Measurements from ENCODE around the gene DYDC1.
"Not testable (repeated sequence)": the region's sequence is repeated elsewhere in the genome, so short reads cannot be mapped to it uniquely, and the experiment has no call there.

DYDC1 gene
- 0 reads per million in 3 experiments for total RNA-seq

GRCh38 chr10:80356563-80356988 lies at the start of gene DYDC1, which contains the start of gene DYDC2:
Gene DYDC1 (minus strand): TSS chr10:80356755. CDS start chr10:80352601, 4,154 bp downstream.
Gene DYDC2 (plus strand): TSS chr10:80356781. CDS start chr10:80362444, 5,663 bp downstream.
- peak; percentile 6 for DNase-seq

- no peak for DNase-seq
Observed at GRCh38 chr10:80406204-80406603, 49.6 kb upstream of the DYDC1 start.

DNA sequence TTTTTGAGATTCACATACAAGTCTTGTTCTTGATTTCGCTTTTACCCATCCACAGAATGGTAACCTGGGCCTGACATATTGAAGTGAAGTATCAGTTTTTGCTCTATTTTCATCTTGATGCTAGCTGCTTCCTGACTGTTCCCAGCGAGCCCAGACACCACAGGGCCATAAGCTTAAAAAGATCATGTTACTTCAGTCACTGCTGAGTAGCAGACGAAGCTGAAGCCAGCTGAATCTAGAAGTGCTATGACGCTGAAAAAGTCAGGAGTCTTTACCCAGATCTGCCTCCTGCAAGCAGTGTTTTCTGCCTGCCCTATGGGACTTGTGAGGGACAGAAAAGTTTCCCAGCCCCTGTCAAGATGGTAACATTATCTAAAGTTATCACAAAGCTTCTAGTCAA lies 49.1 kb upstream of the DYDC1 start:
- no peak for DNase-seq

DNA sequence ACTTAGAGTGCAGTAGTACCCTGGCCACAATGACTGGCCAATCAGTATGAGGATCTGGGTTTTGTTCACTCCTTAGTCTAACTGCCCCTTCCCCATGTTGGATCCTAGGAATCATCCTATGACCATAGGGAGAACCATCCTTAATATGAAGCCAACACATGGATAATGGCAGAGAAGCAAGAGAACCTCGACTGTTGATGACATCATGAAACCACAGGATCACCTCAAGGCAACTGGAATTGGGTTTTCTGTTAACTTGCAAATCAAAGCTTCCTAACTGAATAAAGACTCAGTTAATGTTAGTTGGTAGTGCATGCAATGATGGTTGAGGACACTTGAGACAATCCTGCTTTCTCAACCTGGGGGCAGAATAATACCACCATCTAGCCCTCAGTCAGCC lies 48.5 kb upstream of the DYDC1 start:
- DNase-seq, result no peak

- no peak for DNase-seq
Observed at GRCh38 chr10:80400136-80400804, 43.7 kb upstream of the DYDC1 start.

GRCh38 chr10:80397014-80397413 lies 40.5 kb upstream of the DYDC1 start:
- no peak for DNase-seq

DNA sequence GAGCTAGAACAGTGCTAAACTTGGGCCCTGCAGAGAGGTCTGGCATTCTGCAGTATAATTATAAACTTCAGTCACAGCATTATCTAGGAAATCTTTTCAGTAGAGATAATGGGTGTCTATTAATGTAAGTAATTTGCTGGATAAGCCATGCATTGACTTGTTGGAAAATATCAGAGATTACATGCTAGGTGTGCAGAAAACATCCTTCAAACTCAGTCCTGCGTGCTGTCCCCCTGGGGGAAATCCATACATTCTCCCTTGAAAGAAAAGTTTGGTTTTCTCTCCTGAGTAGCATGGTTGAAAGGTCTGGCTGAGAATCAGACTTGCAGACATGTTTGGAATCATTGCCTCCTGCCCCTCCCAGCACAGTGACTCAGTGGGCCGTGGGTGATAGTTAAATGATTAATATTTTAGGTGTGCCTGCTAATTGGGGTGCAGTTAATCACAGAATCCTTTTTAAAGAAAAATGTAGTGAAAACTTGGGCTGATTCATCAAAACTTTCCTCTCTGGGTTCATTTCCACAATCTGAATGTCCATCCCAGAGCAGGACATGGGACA lies 37.9 kb upstream of the DYDC1 start:
- no peak for DNase-seq

DNA sequence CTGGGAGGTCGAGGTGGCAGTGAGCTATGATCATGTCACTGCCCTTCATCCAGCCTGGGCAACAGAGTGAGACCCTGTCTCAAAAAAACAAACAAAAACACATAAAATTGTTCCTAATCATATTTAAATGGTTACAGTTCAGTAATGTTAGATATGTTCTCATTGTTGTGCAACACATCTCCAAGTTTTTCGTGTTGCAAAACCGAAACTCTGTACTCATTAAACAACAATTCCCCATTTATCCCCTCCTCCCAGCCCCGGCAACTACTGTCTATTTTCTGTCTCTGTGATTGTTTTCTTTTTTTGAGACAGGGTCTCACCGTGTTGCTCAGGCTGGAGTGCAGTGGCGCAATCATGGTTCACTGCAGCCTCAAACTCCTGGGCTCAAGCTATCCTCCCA lies 35.7 kb upstream of the DYDC1 start:
- DNase-seq, result no peak

DNA sequence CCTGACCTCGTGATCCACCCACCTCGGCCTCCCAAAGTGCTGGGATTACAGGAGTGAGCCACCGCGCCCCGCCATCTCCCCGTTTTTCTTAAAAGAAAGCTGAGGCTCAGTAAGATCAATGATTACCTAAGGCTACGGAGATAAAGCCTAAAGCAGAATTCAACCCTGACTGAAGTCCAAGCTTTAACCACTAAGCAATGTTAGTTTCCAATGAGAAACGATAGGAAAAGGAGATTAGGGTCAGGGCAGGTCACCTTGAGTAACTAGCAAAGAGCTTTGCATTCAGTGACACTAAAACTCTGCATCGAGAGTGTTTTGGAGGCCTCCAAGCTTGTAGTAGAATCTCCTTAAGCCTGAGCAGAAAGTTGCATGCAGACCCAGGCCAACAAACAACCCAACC lies 34.2 kb upstream of the DYDC1 start:
- no peak for DNase-seq

DNA sequence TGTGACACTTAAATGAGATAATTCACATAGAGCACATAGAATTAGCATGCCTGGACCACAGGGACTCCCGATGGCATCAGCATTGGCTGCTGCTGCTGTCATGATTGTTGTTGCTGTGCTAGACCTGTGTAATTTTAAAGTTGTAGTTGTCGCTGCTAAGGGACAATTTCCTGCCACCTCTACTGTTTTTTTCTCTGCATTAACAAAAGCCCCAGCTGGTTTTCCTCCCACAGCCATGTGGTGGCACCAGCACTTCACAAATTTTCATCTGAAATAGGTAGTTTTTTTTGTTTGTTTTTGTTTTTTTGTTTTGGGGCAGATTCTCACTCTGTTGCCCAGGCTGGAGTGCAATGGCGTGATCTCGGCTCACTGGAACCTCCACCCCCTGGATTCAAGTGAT lies 26.4 kb upstream of the DYDC1 start:
- DNase-seq, result peak; percentile 52

DNA sequence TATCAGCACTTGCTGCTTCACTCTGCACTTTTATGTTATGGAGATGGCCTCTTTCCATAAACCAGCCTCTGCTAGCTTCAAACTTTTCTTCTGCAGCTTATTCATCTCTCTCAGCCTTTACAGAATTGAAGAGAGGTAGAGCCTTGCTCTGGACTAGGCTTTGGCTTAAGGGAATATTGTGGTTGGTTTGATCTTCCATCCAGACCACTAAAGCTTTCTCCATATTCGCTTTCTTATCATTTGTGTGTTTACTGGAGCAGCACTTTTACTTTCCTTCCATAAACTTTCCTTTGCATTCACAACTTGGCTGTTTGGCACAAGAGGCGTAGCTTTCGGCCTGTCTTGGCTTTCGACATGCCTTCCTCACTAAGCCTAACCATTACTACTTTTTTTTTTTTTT lies 23.6 kb upstream of the DYDC1 start:
- DNase-seq, result no peak

- DNase-seq, result no peak
Observed at GRCh38 chr10:80379701-80380100, 23.1 kb upstream of the DYDC1 start.

DNA sequence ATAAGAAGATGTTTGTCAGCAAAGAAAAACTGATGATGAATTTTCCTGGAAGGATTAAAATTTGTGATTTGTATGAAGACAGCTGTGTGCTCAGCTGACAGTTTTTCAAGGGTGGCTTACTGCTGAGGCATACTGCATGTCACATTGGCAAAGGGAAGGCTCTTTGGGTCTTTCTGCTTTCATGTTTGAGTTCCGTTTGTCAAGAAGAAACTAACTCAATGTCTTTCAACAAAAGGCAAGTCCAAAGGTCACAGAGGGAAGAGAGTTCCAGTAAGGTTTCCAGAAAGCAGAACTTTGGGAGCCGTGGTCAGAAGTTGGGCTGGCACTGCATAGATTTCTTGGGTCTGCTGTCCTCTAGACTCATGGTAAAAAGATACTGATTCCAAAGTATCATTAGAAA lies 16.9 kb upstream of the DYDC1 start:
- DNase-seq, result no peak

DNA sequence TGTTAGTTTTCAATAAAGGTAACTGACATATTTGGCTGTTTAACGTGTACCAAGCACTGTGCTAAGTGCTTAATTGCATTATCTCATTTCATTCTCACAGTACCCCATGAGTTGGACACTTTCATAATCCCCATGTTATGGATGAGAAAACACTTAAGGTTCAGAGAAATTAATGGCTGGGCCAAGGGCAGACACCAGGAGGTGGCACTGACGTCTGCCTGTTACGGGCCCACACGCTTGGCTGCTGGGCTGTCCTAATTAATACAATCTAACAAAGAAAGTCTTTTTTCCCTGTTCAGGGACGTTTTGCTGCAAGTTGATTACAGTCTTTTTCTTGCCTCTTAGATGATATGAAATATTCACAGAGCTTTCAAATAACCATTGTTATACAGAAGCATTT lies 16.1 kb upstream of the DYDC1 start:
- no peak for DNase-seq

- no peak for DNase-seq
Observed at GRCh38 chr10:80371467-80371866, 14.9 kb upstream of the DYDC1 start.

DNA sequence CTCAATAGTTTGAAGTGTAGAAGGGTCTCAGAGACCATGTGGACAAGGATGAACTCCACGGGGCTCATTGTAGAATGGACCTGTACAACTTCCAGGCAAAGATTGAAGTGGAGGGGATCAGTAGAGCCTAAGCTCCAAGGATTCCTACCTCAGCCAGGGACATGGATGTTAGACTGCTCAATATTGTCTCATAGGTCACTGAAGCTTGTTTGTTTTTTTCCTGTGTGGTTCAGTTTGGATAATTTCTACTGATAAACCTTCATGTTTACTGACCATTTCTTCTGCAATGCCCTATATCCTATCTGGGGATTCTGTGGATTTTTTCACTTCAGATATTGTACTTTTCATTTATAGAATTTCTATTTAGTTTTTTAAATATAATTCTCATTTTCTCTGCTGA lies 9.0 kb upstream of the DYDC1 start:
- no peak for DNase-seq

GRCh38 chr10:80359644-80360043 lies 3.1 kb upstream of the DYDC1 start:
- no peak for DNase-seq

DNA sequence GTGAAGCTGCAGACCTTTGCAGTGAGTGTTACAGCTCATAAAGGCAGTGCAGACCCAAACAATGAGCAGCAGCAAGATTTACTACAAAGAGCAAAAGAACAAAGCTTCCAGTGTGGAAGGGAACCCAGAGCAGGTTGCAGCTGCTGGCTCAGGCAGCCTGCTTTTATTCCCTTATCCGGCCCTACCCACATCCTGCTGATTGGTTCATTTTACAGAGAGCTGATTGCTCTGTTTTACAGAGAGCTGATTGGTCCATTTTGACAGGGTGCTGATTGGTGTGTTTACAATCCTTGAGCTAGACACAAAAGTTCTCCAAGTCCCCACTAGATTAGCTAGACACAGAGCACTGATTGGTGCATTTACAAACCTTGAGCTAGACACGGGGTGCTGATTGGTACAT lies 2.4 kb upstream of the DYDC1 start:
- not testable (repeated sequence) for DNase-seq

DNA sequence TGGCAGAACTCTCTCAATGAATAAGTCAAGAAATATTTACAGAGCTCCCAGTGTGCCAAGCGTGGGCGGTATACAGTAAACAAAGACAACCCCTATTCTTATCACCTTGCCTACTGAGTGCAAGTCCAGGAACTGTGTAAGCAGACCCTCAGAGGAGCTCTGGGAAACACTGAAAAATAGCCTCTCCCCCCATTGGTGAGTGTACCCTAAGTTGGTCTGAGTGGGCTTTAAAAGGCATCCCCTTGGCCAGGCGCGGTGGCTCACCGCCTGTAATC lies 1.2 kb upstream of the DYDC1 start:
- no peak for DNase-seq

- DNase-seq, result no peak
Observed at GRCh38 chr10:80356989-80357850, 665 bp upstream of the DYDC1 start.

DNA sequence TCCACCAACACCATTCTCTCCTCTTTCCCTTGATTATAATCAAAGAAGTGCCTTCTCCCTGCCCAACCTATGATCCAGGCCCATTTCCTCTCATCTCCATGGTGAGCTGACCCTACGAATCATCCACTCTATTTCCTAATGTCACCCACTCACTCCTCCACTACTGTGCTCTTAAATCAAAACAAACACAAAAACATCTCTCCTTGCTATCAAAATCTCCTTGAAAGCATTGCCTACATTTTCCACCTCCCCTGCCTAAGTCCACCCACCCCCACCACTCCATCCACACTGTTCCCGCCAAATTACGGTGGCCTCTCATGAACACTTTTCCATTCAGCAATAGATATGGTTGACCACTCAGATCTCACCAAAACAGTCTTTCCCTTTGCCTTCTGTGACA lies 5.3 kb downstream of the DYDC1 start:
- DNase-seq, result no peak

DNA sequence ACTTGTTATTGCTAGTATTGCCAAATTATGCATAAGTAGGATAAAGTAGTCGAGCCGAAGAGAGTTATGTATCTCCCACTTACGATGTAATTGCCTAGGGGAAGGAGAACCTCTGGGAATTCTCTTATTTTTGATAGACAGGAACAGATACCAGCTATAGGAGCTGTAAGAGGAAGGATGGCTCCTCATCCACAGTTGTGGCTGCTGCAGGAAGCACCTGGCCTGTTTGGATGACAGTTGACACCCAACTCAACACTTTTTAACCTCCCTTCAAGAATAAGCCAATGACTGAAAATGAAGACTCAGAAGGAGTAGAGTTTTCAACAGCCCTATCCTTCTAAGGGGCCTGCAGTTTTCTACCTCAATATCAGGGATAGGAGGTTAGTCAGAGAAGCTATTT lies 6.3 kb downstream of the DYDC1 start:
- DNase-seq, result no peak

- no peak for DNase-seq
Observed at GRCh38 chr10:80344912-80345311, 11.6 kb downstream of the DYDC1 start.

DNA sequence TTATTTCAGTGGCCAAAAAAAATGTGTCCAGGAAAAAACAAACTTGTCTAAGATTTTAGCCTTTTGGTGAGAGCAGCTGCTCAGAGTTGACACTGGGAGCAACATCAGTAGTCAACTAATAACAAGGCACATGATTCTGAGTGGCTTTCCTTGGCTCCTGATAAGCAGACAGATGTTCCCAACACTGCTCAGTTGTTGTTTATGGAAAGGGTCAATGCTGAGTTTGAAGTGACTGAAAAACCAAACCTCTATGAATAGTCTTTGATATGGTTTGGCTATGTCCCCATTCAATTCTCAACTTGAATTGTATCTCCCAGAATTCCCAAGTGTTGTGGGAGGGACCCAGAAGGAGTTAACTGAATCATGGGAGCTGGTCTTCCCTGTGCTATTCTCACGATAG lies 12.3 kb downstream of the DYDC1 start:
- DNase-seq, result no peak

All from central memory CD4-positive, alpha-beta T cell (primary cell).